ENCODE data around the gene CLEC7A. TPM values are rescaled to one million over a fixed set of nuclear protein-coding genes. Genes with fewer than 3 reads are reported as not detected.

CLEC7A gene
- total RNA-seq, 2 experiments from 2014 or later, result not detected

- intact Hi-C loops (cut with micrococcal nuclease), result no loop called here
- Mint-ChIP-seq H3K4me3 (no peak overlapping the region), H3K4me1 (ENCODE audit: low read depth) (no peaks in the 10 kb centered on the region), H3K27me3 (peaks cover 2% of the 10 kb centered on the region), H3K9me3 (no peaks in the 10 kb centered on the region), H3K36me3 (ENCODE audit: low read depth) (no peaks in the 10 kb centered on the region), H3K27ac (no peak overlapping the region)
- POLR2A ChIA-PET, result no interaction called here
- ATAC-seq, result no peak
- no peak for DNase-seq
- TF ChIP-seq, protein P1, sequence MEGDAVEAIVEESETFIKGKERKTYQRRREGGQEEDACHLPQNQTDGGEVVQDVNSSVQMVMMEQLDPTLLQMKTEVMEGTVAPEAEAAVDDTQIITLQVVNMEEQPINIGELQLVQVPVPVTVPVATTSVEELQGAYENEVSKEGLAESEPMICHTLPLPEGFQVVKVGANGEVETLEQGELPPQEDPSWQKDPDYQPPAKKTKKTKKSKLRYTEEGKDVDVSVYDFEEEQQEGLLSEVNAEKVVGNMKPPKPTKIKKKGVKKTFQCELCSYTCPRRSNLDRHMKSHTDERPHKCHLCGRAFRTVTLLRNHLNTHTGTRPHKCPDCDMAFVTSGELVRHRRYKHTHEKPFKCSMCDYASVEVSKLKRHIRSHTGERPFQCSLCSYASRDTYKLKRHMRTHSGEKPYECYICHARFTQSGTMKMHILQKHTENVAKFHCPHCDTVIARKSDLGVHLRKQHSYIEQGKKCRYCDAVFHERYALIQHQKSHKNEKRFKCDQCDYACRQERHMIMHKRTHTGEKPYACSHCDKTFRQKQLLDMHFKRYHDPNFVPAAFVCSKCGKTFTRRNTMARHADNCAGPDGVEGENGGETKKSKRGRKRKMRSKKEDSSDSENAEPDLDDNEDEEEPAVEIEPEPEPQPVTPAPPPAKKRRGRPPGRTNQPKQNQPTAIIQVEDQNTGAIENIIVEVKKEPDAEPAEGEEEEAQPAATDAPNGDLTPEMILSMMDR (IDR thresholded peaks at IDR 0.05), result no peak
- CTCF ChIA-PET, result no interaction called here
These were observed 8.7 kb downstream of the CLEC7A start for GRCh38 chr12:10121278-10121677.

GRCh38 chr12:10119066-10119465 lies 10.9 kb downstream of the CLEC7A start:
- POLR2A ChIA-PET, result no interaction called here
- H3K27ac Mint-ChIP-seq, result no peak overlapping the region
- no peaks in the 10 kb centered on the region for H3K9me3 Mint-ChIP-seq
- CTCF ChIA-PET, result interaction anchor here (1.2 to 1.9 kb wide), 2 partner anchors 34 to 109 kb away, joined by 3 to 5 read pairs; partner anchors contain the start of gene CLEC12B
- H3K27me3 Mint-ChIP-seq, result no peaks in the 10 kb centered on the region
- no peaks in the 10 kb centered on the region for H3K4me1 Mint-ChIP-seq (ENCODE audit: low read depth)
- ATAC-seq (no peak), DNase-seq (no peak)
- intact Hi-C loops (cut with micrococcal nuclease), result no loop called here
- no peaks in the 10 kb centered on the region for H3K36me3 Mint-ChIP-seq (ENCODE audit: low read depth)
- H3K4me3 Mint-ChIP-seq, result no peak overlapping the region
- TF ChIP-seq, protein P1 (IDR thresholded peaks at IDR 0.05), result no peak

- Mint-ChIP-seq H3K36me3 (ENCODE audit: low read depth) (no peaks in the 10 kb centered on the region), H3K27me3 (no peaks in the 10 kb centered on the region), H3K4me3 (no peak overlapping the region), H3K27ac (no peak overlapping the region), H3K9me3 (no peaks in the 10 kb centered on the region), H3K4me1 (ENCODE audit: low read depth) (no peaks in the 10 kb centered on the region)
- no peak for ATAC-seq
- DNase-seq, result no peak
- POLR2A ChIA-PET, result interaction anchor here (0.6 kb wide), 1 partner anchor 1489 kb away, joined by 3 read pairs; no protein-coding TSS in a partner anchor
- intact Hi-C loops (cut with micrococcal nuclease), result no loop called here
- TF ChIP-seq, protein P1 (IDR thresholded peaks at IDR 0.05), result no peak
- CTCF ChIA-PET, result interaction anchor here (1.0 kb wide), 1 partner anchor 14 kb away, joined by 3 read pairs; the partner anchor contains the start of gene CLEC7A
These were observed 14.1 kb downstream of the CLEC7A start for GRCh38 chr12:10115890-10116289.

DNA sequence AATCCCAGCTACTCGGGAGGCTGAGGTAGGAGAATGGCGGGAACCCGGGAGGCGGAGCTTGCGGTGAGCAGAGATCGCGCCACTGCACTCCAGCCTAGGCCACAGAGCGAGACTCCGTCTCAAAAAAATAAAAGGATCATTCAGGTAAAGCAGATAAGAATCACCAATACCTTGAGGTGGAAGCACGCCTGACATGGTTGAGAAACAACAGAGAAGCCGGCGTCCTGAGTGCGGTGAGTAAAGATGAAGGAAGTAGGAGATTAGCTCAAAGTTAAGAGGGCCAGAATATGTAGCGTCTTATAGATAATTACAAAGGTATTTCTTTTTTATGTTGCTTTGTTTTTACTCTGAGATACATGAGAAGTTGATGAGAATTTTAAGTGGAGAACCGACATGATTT lies 14.7 kb downstream of the CLEC7A start:
- DNase-seq, result no peak
- no peaks in the 10 kb centered on the region for H3K9me3 Mint-ChIP-seq
- H3K27ac Mint-ChIP-seq, result no peak overlapping the region
- POLR2A ChIA-PET, result interaction anchor here (0.6 to 0.7 kb wide), 2 partner anchors 512 to 1490 kb away, joined by 3 read pairs; no protein-coding TSS in a partner anchor
- H3K4me3 Mint-ChIP-seq, result no peak overlapping the region
- H3K4me1 Mint-ChIP-seq (ENCODE audit: low read depth), result no peaks in the 10 kb centered on the region
- no peak for ATAC-seq
- TF ChIP-seq, protein P1 (IDR thresholded peaks at IDR 0.05), result no peak
- H3K36me3 Mint-ChIP-seq (ENCODE audit: low read depth), result no peaks in the 10 kb centered on the region
- no peaks in the 10 kb centered on the region for H3K27me3 Mint-ChIP-seq
- intact Hi-C loops (cut with micrococcal nuclease), result no loop called here
- CTCF ChIA-PET, result interaction anchor here (1.0 kb wide), 1 partner anchor 14 kb away, joined by 3 read pairs; the partner anchor contains the start of gene CLEC7A

DNA sequence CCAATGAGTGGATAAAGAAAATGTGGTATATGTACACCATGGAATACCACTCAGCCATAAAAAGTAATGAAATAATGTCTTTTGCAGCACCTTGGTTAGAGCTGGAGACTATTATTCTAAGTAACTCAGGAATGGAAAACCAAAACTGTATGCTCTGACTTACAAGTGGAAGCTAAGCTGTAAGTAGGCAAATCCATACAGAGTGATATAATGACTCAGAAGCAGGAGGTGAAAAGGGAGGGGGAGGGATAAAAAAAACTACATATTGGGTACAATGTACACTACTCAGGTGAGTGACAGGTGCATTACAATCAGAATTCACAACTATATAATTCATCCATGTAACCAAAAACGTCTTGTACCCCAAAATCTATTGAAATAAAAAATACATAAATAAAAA lies 16.1 kb downstream of the CLEC7A start:
- Mint-ChIP-seq H3K4me3 (no peak overlapping the region), H3K4me1 (ENCODE audit: low read depth) (no peaks in the 10 kb centered on the region), H3K27ac (no peak overlapping the region), H3K27me3 (no peaks in the 10 kb centered on the region), H3K36me3 (ENCODE audit: low read depth) (no peaks in the 10 kb centered on the region), H3K9me3 (no peaks in the 10 kb centered on the region)
- ATAC-seq, result no peak
- TF ChIP-seq, protein P1 (IDR thresholded peaks at IDR 0.05), result no peak
- DNase-seq, result no peak
- ChIA-PET POLR2A (interaction anchor here (0.6 kb wide), 1 partner anchor 930 kb away, joined by 3 read pairs; no protein-coding TSS in a partner anchor), CTCF (no interaction called here)
- intact Hi-C loops (cut with micrococcal nuclease), result no loop called here

Measured in activated CD8-positive, alpha-beta T cell treated with anti-CD3 and anti-CD28 coated beads for 36 hours (primary cell).